ENCODE results near the gene TSFM. TPM values are rescaled to one million over a fixed set of nuclear protein-coding genes. Genes with fewer than 3 reads are reported as not detected.

TSFM gene
- polyA plus RNA-seq, 3 donors, result 4.5 to 22.6 (median 21.8) TPM

DNA sequence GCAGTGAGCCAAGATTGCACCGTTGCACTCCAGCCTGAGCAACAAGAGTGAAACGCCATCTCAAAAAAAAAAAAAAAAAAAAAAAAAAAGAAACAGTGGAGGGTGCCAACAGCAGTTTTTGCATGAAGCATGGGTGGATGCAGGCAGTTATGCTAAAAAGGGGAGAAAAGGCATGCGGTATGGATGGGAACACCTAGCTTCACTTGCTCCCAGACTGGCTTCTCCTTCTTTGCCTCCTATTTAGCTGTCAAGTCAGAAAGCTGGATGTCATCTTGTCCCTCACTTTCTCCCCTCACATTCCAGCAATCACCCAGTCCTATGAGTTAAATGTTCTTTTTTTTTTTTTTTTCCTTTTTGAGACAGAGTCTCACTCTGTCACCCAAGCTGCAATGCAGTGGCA lies 7.5 kb upstream of the TSFM start:
- Histone ChIP-seq H3K27ac (ENCODE audit: low read depth in 1 of 2, low read length in 2 of 2) (peak overlapping the region; percentile 12 to 26), H2AFZ (ENCODE audit: insufficient read depth, low read depth, low read length, poor library complexity, severe bottlenecking) (no peak overlapping the region), H3K4me2 (replicated peaks; ENCODE audit: extremely low read depth, low read length, poor library complexity, severe bottlenecking) (no peak overlapping the region), H4K20me1 (ENCODE audit: insufficient read depth, low read length) (no peaks in the 10 kb centered on the region), H3K9me3 (replicated peaks in 1 of 2; ENCODE audit: control insufficient read depth in 1 of 2, insufficient read depth in 1 of 2, low read length in 2 of 2) (no peaks in the 10 kb centered on the region), H3K4me1 (ENCODE audit: control insufficient read depth in 1 of 2, insufficient read depth in 2 of 2, low read length in 2 of 2) (peaks cover 41 to 46% of the 10 kb centered on the region in 2 donors), H3K27me3 (ENCODE audit: control insufficient read depth in 2 of 2, insufficient read depth in 2 of 2, low read length in 2 of 2) (no peaks in the 10 kb centered on the region), H3K79me2 (ENCODE audit: insufficient read depth, low read length) (no peaks in the 10 kb centered on the region), H3K9ac (ENCODE audit: insufficient read depth, low read length, poor library complexity, severe bottlenecking) (no peak overlapping the region), H3K36me3 (replicated peaks in 1 of 2; ENCODE audit: control insufficient read depth in 1 of 2, insufficient read depth in 2 of 2, low read length in 2 of 2) (no peaks in the 10 kb centered on the region), H3K4me3 (replicated peaks in 1 of 3; ENCODE audit: low read depth in 2 of 3, low read length in 3 of 3) (no peak overlapping the region)
- no CpG with 5 or more reads among the region's 3 CpGs for whole genome bisulfite sequencing (ENCODE audit: insufficient coverage)
- no peak for DNase-seq
- peaks cover 11 to 13% of the 10 kb centered on the region in 2 donors for H3K36me3 Mint-ChIP-seq
- peaks cover 41% of the 10 kb centered on the region for H3K4me1 Mint-ChIP-seq
- intact Hi-C loops (cut with micrococcal nuclease), result no loop called here
- H3K9me3 Mint-ChIP-seq, result peaks cover 0 to 6% (median 0%) of the 10 kb centered on the region in 7 donors
- peaks cover 0 to 2% (median 0%) of the 10 kb centered on the region in 3 donors for H3K27me3 Mint-ChIP-seq (ENCODE audit: low read depth in 3 of 3)
- peak overlapping the region in 5 of 7 donors; percentile 59 to 81 (median 76) for H3K27ac Mint-ChIP-seq
- TF ChIP-seq, protein P1, sequence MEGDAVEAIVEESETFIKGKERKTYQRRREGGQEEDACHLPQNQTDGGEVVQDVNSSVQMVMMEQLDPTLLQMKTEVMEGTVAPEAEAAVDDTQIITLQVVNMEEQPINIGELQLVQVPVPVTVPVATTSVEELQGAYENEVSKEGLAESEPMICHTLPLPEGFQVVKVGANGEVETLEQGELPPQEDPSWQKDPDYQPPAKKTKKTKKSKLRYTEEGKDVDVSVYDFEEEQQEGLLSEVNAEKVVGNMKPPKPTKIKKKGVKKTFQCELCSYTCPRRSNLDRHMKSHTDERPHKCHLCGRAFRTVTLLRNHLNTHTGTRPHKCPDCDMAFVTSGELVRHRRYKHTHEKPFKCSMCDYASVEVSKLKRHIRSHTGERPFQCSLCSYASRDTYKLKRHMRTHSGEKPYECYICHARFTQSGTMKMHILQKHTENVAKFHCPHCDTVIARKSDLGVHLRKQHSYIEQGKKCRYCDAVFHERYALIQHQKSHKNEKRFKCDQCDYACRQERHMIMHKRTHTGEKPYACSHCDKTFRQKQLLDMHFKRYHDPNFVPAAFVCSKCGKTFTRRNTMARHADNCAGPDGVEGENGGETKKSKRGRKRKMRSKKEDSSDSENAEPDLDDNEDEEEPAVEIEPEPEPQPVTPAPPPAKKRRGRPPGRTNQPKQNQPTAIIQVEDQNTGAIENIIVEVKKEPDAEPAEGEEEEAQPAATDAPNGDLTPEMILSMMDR (IDR thresholded peaks at IDR 0.05), result no peak
- no peak overlapping the region for H3K4me3 Mint-ChIP-seq

DNA sequence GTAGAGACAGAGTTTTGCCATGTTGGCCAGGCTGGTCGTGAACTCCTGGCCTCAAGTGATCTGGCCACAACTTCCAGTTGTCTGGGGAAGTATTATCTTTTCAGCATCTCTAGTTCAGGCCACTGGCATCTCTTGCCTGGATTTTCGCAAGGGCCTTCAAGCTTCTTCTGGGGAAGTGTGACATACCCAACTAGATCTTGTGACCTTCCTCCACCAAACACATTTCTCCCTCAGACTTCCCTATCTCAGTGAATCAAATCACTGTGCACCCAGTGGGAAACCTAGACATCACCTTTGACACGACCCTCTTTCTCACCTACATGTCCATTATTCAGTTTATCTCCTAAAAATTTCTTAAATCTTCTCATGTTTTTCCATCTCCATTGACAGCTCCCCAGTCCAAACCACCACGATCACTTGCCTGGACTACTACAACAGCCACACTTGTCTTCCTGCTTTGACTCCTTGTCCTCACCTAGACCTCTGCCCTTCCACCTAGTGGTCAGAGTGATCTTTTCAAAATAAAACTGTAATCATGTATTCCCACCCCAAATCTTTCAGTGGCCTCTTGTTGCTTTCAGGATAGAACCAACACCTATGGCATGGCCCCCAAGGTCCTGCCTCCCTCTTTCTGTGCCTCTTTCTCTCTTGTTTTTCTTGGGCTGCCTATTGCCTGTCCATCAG lies 6.9 kb upstream of the TSFM start:
- peaks cover 48 to 52% of the 10 kb centered on the region in 2 donors for H3K4me1 ChIP-seq (ENCODE audit: control insufficient read depth in 1 of 2, insufficient read depth in 2 of 2, low read length in 2 of 2)
- Mint-ChIP-seq H3K27ac (peak overlapping the region; percentile 22 to 82 (median 76)), H3K4me3 (peak overlapping the region in 1 of 2 donors; percentile 2), H3K36me3 (peaks cover 6 to 10% of the 10 kb centered on the region in 2 donors), H3K27me3 (ENCODE audit: low read depth in 3 of 3) (peaks cover 0 to 2% (median 0%) of the 10 kb centered on the region in 3 donors), H3K4me1 (peaks cover 44% of the 10 kb centered on the region), H3K9me3 (peaks cover 0 to 6% (median 0%) of the 10 kb centered on the region in 7 donors)
- H3K4me2 ChIP-seq (replicated peaks; ENCODE audit: extremely low read depth, low read length, poor library complexity, severe bottlenecking), result no peak overlapping the region
- no peaks in the 10 kb centered on the region for H3K79me2 ChIP-seq (ENCODE audit: insufficient read depth, low read length)
- no peaks in the 10 kb centered on the region for H3K9me3 ChIP-seq (replicated peaks in 1 of 2; ENCODE audit: control insufficient read depth in 1 of 2, insufficient read depth in 1 of 2, low read length in 2 of 2)
- H3K36me3 ChIP-seq (replicated peaks in 1 of 2; ENCODE audit: control insufficient read depth in 1 of 2, insufficient read depth in 2 of 2, low read length in 2 of 2), result no peaks in the 10 kb centered on the region
- peak overlapping the region; percentile 12 to 26 for H3K27ac ChIP-seq (ENCODE audit: low read depth in 1 of 2, low read length in 2 of 2)
- TF ChIP-seq, protein P1 (IDR thresholded peaks at IDR 0.05), result peak; percentile 11
- no peaks in the 10 kb centered on the region for H4K20me1 ChIP-seq (ENCODE audit: insufficient read depth, low read length)
- peak overlapping the region; percentile 9 for H2AFZ ChIP-seq (ENCODE audit: insufficient read depth, low read depth, low read length, poor library complexity, severe bottlenecking)
- H3K27me3 ChIP-seq (ENCODE audit: control insufficient read depth in 2 of 2, insufficient read depth in 2 of 2, low read length in 2 of 2), result no peaks in the 10 kb centered on the region
- no peak overlapping the region for H3K4me3 ChIP-seq (replicated peaks in 1 of 3; ENCODE audit: low read depth in 2 of 3, low read length in 3 of 3)
- intact Hi-C loops (cut with micrococcal nuclease), result no loop called here
- no peak overlapping the region for H3K9ac ChIP-seq (ENCODE audit: insufficient read depth, low read length, poor library complexity, severe bottlenecking)
- peak; percentile 38 to 68 (median 54) for DNase-seq
- WGBS (ENCODE audit: insufficient coverage), result 44% methylated on average over 4 of the region's 4 CpGs

Data from CD14-positive monocyte (primary cell).